PC-3 (cell line): Measurements from ENCODE around the gene MMP23B.

ENCODE experiments used
- EZH2 ChIP-seq: fragments of 300-600 bp; sonication (generic); IDR thresholded peaks from one replicate; pipeline ENCODE4 v1.6.1; 2017; ENCODE audit warnings: antibody characterized with exemption, mild to moderate bottlenecking, low read length; ENCODE audit not compliant: unreplicated experiment
- TF ChIP-seq, protein P1 (sequence below): fragments of 300-600 bp; sonication (generic); conservative IDR thresholded peaks from 2 replicates; pipeline ENCODE4 v1.5.1; 2017; ENCODE audit warnings: antibody characterized with exemption, low read depth, mild to moderate bottlenecking, low read length

DNA sequence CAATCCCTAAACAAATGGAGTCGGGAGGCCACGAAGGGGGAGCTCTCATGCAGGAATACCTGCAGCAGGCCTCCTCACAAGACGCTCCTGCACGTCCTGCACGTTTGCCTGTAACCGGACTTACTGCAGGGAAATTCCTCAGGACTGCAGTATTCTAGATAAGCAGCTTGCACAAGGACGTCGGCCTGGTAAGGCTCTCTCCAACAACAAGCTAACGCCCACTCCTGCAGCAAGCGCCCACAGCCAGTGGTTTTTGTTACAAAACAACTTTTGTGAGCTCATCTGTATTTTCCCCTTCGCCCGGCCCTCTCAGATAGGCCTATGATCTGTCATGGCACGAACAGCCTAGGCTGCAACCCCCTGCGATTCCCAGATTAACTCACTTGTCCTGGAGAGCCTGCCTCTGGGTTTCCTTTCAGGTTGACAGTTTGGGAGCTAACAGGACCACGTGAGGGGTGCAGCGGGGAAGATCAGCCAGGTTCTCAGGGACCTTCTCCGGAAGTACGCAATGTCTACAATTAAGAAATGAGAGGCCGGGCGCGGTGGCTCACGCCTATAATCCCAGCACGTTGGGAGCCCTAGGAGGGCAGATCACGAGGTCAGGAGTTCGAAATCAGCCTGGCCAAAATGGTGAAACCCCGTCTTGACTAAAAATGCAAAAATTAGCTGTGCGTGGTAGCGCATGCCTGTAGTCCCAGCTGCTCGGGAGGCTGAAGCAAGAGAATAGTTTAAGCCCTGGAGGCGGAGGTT lies 17.6 kb upstream of the MMP23B start:
- TF ChIP-seq, protein P1, sequence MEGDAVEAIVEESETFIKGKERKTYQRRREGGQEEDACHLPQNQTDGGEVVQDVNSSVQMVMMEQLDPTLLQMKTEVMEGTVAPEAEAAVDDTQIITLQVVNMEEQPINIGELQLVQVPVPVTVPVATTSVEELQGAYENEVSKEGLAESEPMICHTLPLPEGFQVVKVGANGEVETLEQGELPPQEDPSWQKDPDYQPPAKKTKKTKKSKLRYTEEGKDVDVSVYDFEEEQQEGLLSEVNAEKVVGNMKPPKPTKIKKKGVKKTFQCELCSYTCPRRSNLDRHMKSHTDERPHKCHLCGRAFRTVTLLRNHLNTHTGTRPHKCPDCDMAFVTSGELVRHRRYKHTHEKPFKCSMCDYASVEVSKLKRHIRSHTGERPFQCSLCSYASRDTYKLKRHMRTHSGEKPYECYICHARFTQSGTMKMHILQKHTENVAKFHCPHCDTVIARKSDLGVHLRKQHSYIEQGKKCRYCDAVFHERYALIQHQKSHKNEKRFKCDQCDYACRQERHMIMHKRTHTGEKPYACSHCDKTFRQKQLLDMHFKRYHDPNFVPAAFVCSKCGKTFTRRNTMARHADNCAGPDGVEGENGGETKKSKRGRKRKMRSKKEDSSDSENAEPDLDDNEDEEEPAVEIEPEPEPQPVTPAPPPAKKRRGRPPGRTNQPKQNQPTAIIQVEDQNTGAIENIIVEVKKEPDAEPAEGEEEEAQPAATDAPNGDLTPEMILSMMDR, result no peak
- TF ChIP-seq EZH2, result no peak
